ENCODE measurements around the gene MYCN.
"Not testable (repeated sequence)": the region's sequence is repeated elsewhere in the genome, so short reads cannot be mapped to it uniquely, and the experiment has no call there.

MYCN gene

GRCh38 chr2:15957881-15958713 is 17.7 kb downstream of the MYCN start:
- DNase-seq (ENCODE audit: low read depth) = no peak

- DNase-seq (ENCODE audit: low read depth) = no peak
Observed at GRCh38 chr2:15959331-15960153, 19.2 kb downstream of the MYCN start.

- not testable (repeated sequence) for DNase-seq (ENCODE audit: low read depth)
Observed at GRCh38 chr2:15960154-15960520, 19.8 kb downstream of the MYCN start.

- DNase-seq (ENCODE audit: low read depth) = not testable (repeated sequence)
Observed at GRCh38 chr2:15963109-15963976, 23.0 kb downstream of the MYCN start.

- DNase-seq (ENCODE audit: low read depth) = no peak
Observed at GRCh38 chr2:15963977-15964670, 23.8 kb downstream of the MYCN start.

GRCh38 chr2:15964936-15965563 is 24.7 kb downstream of the MYCN start:
- DNase-seq (ENCODE audit: low read depth) = no peak

- no peak for DNase-seq (ENCODE audit: low read depth)
Observed at GRCh38 chr2:15965564-15966019, 25.2 kb downstream of the MYCN start.

- DNase-seq (ENCODE audit: low read depth) = no peak
Observed at GRCh38 chr2:15967415-15968279, 27.3 kb downstream of the MYCN start.

GRCh38 chr2:15968280-15969178 is 28.2 kb downstream of the MYCN start:
- no peak for DNase-seq (ENCODE audit: low read depth)

- no peak for DNase-seq (ENCODE audit: low read depth)
Observed at GRCh38 chr2:15969214-15969613, 28.9 kb downstream of the MYCN start.

GRCh38 chr2:15970701-15971100 is 30.4 kb downstream of the MYCN start:
- no peak for DNase-seq (ENCODE audit: low read depth)

- DNase-seq (ENCODE audit: low read depth) = no peak
Observed at GRCh38 chr2:15971351-15971750, 31.0 kb downstream of the MYCN start.

- no peak for DNase-seq (ENCODE audit: low read depth)
Observed at GRCh38 chr2:15971831-15972522, 31.6 kb downstream of the MYCN start.

- DNase-seq (ENCODE audit: low read depth) = no peak
Observed at GRCh38 chr2:15973481-15974401, 33.4 kb downstream of the MYCN start.

GRCh38 chr2:15974565-15975260 is 34.4 kb downstream of the MYCN start:
- no peak for DNase-seq (ENCODE audit: low read depth)

GRCh38 chr2:15975261-15975600 is 34.9 kb downstream of the MYCN start:
- no peak for DNase-seq (ENCODE audit: low read depth)

GRCh38 chr2:15975676-15976075 is 35.3 kb downstream of the MYCN start:
- no peak for DNase-seq (ENCODE audit: low read depth)

All from EH (cell line).